Renal cortex interstitium (tissue), 11 donors: Measurements from ENCODE around the gene TNKS2. TPM values are rescaled to one million over a fixed set of nuclear protein-coding genes. Genes with fewer than 3 reads are reported as not detected.
A peak's percentile ranks its signal among the peaks of the same experiment; 100 is the strongest.

Experiments used
- DNase-seq, 11 donors: peaks; one replicate each; pipeline ENCODE4 v3.0.0-alpha.2; 2013; ENCODE audit warnings: low read depth in 9 of 11, low spot score in 4 of 11; ENCODE audit errors: extremely low read depth in 1 of 11
- polyA plus RNA-seq, 3 donors: library from polyadenylated mRNA; unstranded; fragments of 120-200 nt; gene quantifications; one replicate each; pipeline ENCODE4 v1.2.1, GENCODE V29; 2013; ENCODE audit not compliant: insufficient read length in 3 of 3

TNKS2 gene
- polyA plus RNA-seq, 3 donors, result 53.9 to 69.5 (median 61.5) TPM

- DNase-seq, result no peak
Observed at GRCh38 chr10:91820144-91820543, 21.9 kb downstream of the TNKS2 start.

- DNase-seq, result no peak
Observed at GRCh38 chr10:91824076-91824475, 25.9 kb downstream of the TNKS2 start.

- no peak for DNase-seq
Observed at GRCh38 chr10:91829268-91829667, 31.0 kb downstream of the TNKS2 start.

- no peak for DNase-seq
Observed at GRCh38 chr10:91838199-91838598, 40.0 kb downstream of the TNKS2 start.

GRCh38 chr10:91843083-91843482 lies 44.9 kb downstream of the TNKS2 start:
- DNase-seq, result no peak

- DNase-seq, result peak in 5 of 11 donors; percentile 1 to 16 (median 3)
Observed at GRCh38 chr10:91856637-91857036, 58.4 kb downstream of the TNKS2 start.

- no peak for DNase-seq
Observed at GRCh38 chr10:91860885-91861284, 62.7 kb downstream of the TNKS2 start.

- no peak for DNase-seq
Observed at GRCh38 chr10:91864099-91864498, 65.9 kb downstream of the TNKS2 start.

- no peak for DNase-seq
Observed at GRCh38 chr10:91864744-91865143, 66.5 kb downstream of the TNKS2 start.

- DNase-seq, result no peak
Observed at GRCh38 chr10:91865562-91866081, 67.4 kb downstream of the TNKS2 start.

GRCh38 chr10:91875156-91875555 lies 76.9 kb downstream of the TNKS2 start:
- DNase-seq, result no peak

GRCh38 chr10:91875779-91876178 lies 77.6 kb downstream of the TNKS2 start:
- DNase-seq, result no peak

GRCh38 chr10:91879515-91880170 lies 81.4 kb downstream of the TNKS2 start:
- DNase-seq, result no peak

GRCh38 chr10:91880310-91880709 lies 82.1 kb downstream of the TNKS2 start:
- DNase-seq, result no peak

- peak in 8 of 11 donors; percentile 20 to 64 (median 51) for DNase-seq
Observed at GRCh38 chr10:91883549-91884444, 85.6 kb downstream of the TNKS2 start.

GRCh38 chr10:91884536-91884935 lies 86.3 kb downstream of the TNKS2 start:
- DNase-seq, result no peak

- no peak for DNase-seq
Observed at GRCh38 chr10:91885362-91886079, 87.3 kb downstream of the TNKS2 start.

GRCh38 chr10:91886954-91887271 lies 88.7 kb downstream of the TNKS2 start:
- peak in 1 of 11 donors; percentile 18 for DNase-seq

- DNase-seq, result peak in 8 of 11 donors; percentile 44 to 67 (median 52)
Observed at GRCh38 chr10:91887272-91888076, 89.2 kb downstream of the TNKS2 start.
